T-helper 22 cell (primary cell): ENCODE results near the gene DEAF1.
"Not testable (repeated sequence)": the region's sequence is repeated elsewhere in the genome, so short reads cannot be mapped to it uniquely, and the experiment has no call there.

Experiments used
- DNase-seq: peaks from one replicate; pipeline ENCODE4 v3.0.0-alpha.2; 2020; ENCODE audit warnings: low read depth

Gene DEAF1

GRCh38 chr11:694563-695287 is at the start of gene DEAF1:
DEAF1 (minus strand) TSS chr11:695222; CDS start chr11:695047, 175 bp downstream.
- peak; percentile 97 for DNase-seq

GRCh38 chr11:742571-743201 is 47.7 kb upstream of the DEAF1 start:
- DNase-seq: no peak

- no peak for DNase-seq
Measured at GRCh38 chr11:742156-742546, 47.1 kb upstream of the DEAF1 start.

GRCh38 chr11:737899-738298 is 42.9 kb upstream of the DEAF1 start:
- not testable (repeated sequence) for DNase-seq

GRCh38 chr11:737366-737765 is 42.3 kb upstream of the DEAF1 start:
- DNase-seq: no peak

- DNase-seq: not testable (repeated sequence)
Measured at GRCh38 chr11:734541-734940, 39.5 kb upstream of the DEAF1 start.

- no peak for DNase-seq
Measured at GRCh38 chr11:733072-733471, 38.0 kb upstream of the DEAF1 start.

GRCh38 chr11:729492-730074 is 34.6 kb upstream of the DEAF1 start:
- DNase-seq: no peak

- no peak for DNase-seq
Measured at GRCh38 chr11:728901-729491, 34.0 kb upstream of the DEAF1 start.

GRCh38 chr11:727859-728748 is 33.1 kb upstream of the DEAF1 start:
- DNase-seq: peak; percentile 57

GRCh38 chr11:727281-727701 is 32.3 kb upstream of the DEAF1 start:
- DNase-seq: no peak

GRCh38 chr11:726278-727220 is 31.5 kb upstream of the DEAF1 start:
- DNase-seq: peak; percentile 26

- DNase-seq: no peak
Measured at GRCh38 chr11:725624-726202, 30.7 kb upstream of the DEAF1 start.

GRCh38 chr11:724778-725386 is 29.9 kb upstream of the DEAF1 start:
- no peak for DNase-seq

GRCh38 chr11:724049-724777 is 29.2 kb upstream of the DEAF1 start:
- DNase-seq: no peak

GRCh38 chr11:723120-723883 is 28.3 kb upstream of the DEAF1 start:
- DNase-seq: no peak

- no peak for DNase-seq
Measured at GRCh38 chr11:722346-722811, 27.4 kb upstream of the DEAF1 start.

GRCh38 chr11:721741-722345 is 26.8 kb upstream of the DEAF1 start:
- DNase-seq: peak; percentile 44
